Naive thymus-derived CD4-positive, alpha-beta T cell (primary cell): ENCODE data around the gene NRP1. TPM values are rescaled to one million over a fixed set of nuclear protein-coding genes. Genes with fewer than 3 reads are reported as not detected.

ENCODE experiments used
- ATAC-seq: fragments of 150-1000 bp; cut with Tn5 transposase; 2 replicates; pipeline ENCODE4 v1.10.0; 2021; ENCODE audit warnings: mild to moderate bottlenecking, moderate library complexity
- CTCF ChIA-PET: fragments of 350-600 bp; sonication (Branson Sonifier 250); formaldehyde crosslinking; loops from one replicate; lab custom pipeline; 2021; ENCODE audit warnings: antibody characterized with exemption; lab: Charles Lee
- POLR2A ChIA-PET: fragments of 350-600 bp; sonication (Branson Sonifier 250); formaldehyde crosslinking; loops from one replicate; lab custom pipeline; 2021; ENCODE audit warnings: antibody characterized with exemption, inconsistent platforms; lab: Charles Lee
- DNase-seq, 9 donors: peaks; one replicate each; pipeline versions ENCODE4 v3.0.0 to v3.0.0-alpha.2; 2020 to 2022; ENCODE audit warnings: mixed read lengths in 1 of 9
- H3K27ac ChIP-seq: one replicate; pipeline ENCODE4 v1.7.0; 2013; ENCODE audit warnings: mild to moderate bottlenecking, low read depth, low read length, moderate library complexity
- H3K27me3 ChIP-seq, 2 donors: one replicate each; pipeline ENCODE4 v1.7.0; 2013; ENCODE audit warnings: low read length in 2 of 2, mild to moderate bottlenecking in 2 of 2, moderate library complexity in 2 of 2; ENCODE audit not compliant: control insufficient read depth in 2 of 2, insufficient read depth in 2 of 2
- H3K36me3 ChIP-seq, 3 experiments: 1 replicate in 2 of 3; 2 replicates in 1 of 3; pipeline ENCODE4 v1.7.0; 2013; ENCODE audit warnings: low read length in 3 of 3, mild to moderate bottlenecking in 3 of 3, moderate library complexity in 1 of 3; ENCODE audit not compliant: insufficient read depth in 3 of 3, control insufficient read depth in 2 of 3
- H3K4me1 ChIP-seq, 2 donors: one replicate each; pipeline ENCODE4 v1.7.0; 2013; ENCODE audit warnings: low read length in 2 of 2, mild to moderate bottlenecking in 2 of 2, moderate library complexity in 1 of 2; ENCODE audit not compliant: control insufficient read depth in 2 of 2, insufficient read depth in 2 of 2
- H3K4me3 ChIP-seq: 2 replicates; pipeline ENCODE4 v1.7.0; 2013; ENCODE audit warnings: mild to moderate bottlenecking, low read length
- H3K9me3 ChIP-seq, 3 experiments: 1 replicate in 2 of 3; 2 replicates in 1 of 3; pipeline ENCODE4 v1.7.0; 2013; ENCODE audit warnings: low read length in 3 of 3; ENCODE audit not compliant: control insufficient read depth in 2 of 3
- H3K27ac Mint-ChIP-seq, 9 donors: one replicate each; pipeline ENCODE4 v1.8.0; 2020 to 2022; ENCODE audit warnings: mixed read lengths in 9 of 9, mild to moderate bottlenecking in 8 of 9, moderate library complexity in 5 of 9, inconsistent platforms in 2 of 9
- H3K27me3 Mint-ChIP-seq, 5 donors: one replicate each; pipeline ENCODE4 v1.8.0; 2021 to 2022; ENCODE audit warnings: mixed read lengths in 5 of 5, mild to moderate bottlenecking in 1 of 5
- H3K36me3 Mint-ChIP-seq, 5 donors: one replicate each; pipeline ENCODE4 v1.8.0; 2020 to 2022; ENCODE audit warnings: mixed read lengths in 5 of 5, mild to moderate bottlenecking in 3 of 5, inconsistent platforms in 1 of 5
- H3K4me1 Mint-ChIP-seq, 7 donors: one replicate each; pipeline ENCODE4 v1.8.0; 2020 to 2022; ENCODE audit warnings: mixed read lengths in 7 of 7, mild to moderate bottlenecking in 3 of 7, inconsistent platforms in 1 of 7
- H3K4me3 Mint-ChIP-seq, 10 donors: one replicate each; pipeline ENCODE4 v1.8.0; 2020 to 2022; ENCODE audit warnings: mild to moderate bottlenecking in 10 of 10, mixed read lengths in 10 of 10, moderate library complexity in 6 of 10, inconsistent platforms in 2 of 10
- H3K9me3 Mint-ChIP-seq, 11 donors: one replicate each; pipeline ENCODE4 v1.8.0; 2020 to 2022; ENCODE audit warnings: mixed read lengths in 11 of 11, mild to moderate bottlenecking in 4 of 11, inconsistent platforms in 1 of 11, moderate library complexity in 1 of 11
- intact Hi-C, 2 donors: fragments of 100-400 bp; cut with micrococcal nuclease; formaldehyde crosslinking; loops; one replicate each; pipeline ENCODE4 v1.15.1; 2023
- polyA plus RNA-seq, 2 donors: library from polyadenylated mRNA; unstranded; fragments of 300-500 nt; fragmentation: Illumina TruSeq; gene quantifications; one replicate each; pipeline ENCODE4 v1.2.3, GENCODE V29; 2021
- total RNA-seq, 6 experiments: library from RNA in 5 of 6; stranded (reverse) in 5 of 6; gene quantifications; 1 replicate in 5 of 6; 2 replicates in 1 of 6; pipeline ENCODE4 v1.2.3 and lab custom pipeline; 2021 to 2026

NRP1 gene
- total and polyA plus RNA-seq, 7 experiments from 2014 or later: 0.72 to 4.6 (median 1.6) TPM; not detected in 2

- peaks cover 5 to 24% (median 14%) of the 10 kb centered on the region in 7 donors for H3K4me1 Mint-ChIP-seq
- peaks cover 0 to 13% (median 6%) of the 10 kb centered on the region in 11 donors for H3K9me3 Mint-ChIP-seq
- no peak overlapping the region for H3K27ac Mint-ChIP-seq
- POLR2A ChIA-PET: no interaction called here
- CTCF ChIA-PET: no interaction called here
- peaks cover 26 to 55% (median 48%) of the 10 kb centered on the region in 5 donors for H3K27me3 Mint-ChIP-seq
- intact Hi-C loops: no loop called here
- ATAC-seq (no peak), DNase-seq (no peak)
- H3K4me1 ChIP-seq: peaks cover 0 to 7% of the 10 kb centered on the region in 2 donors
- peaks cover 0 to 4% of the 10 kb centered on the region in 2 donors for H3K27me3 ChIP-seq
- H3K27ac ChIP-seq: no peak overlapping the region
- H3K4me3 Mint-ChIP-seq: peak overlapping the region in 4 of 10 donors; percentile 24 to 36 (median 32)
- peaks cover 0 to 7% (median 4%) of the 10 kb centered on the region in 5 donors for H3K36me3 Mint-ChIP-seq
- no peaks in the 10 kb centered on the region for H3K9me3 ChIP-seq
- H3K36me3 ChIP-seq: no peaks in the 10 kb centered on the region
- no peak overlapping the region for H3K4me3 ChIP-seq
Measured at GRCh38 chr10:33341637-33342036, 7.2 kb upstream of the NRP1 start.

- no peak overlapping the region for H3K27ac Mint-ChIP-seq
- peak overlapping the region; percentile 55 to 83 (median 72) for H3K4me3 Mint-ChIP-seq
- peaks cover 0 to 3% (median 0%) of the 10 kb centered on the region in 11 donors for H3K9me3 Mint-ChIP-seq
- no peaks in the 10 kb centered on the region for H3K36me3 Mint-ChIP-seq
- ATAC-seq (no peak), DNase-seq (no peak)
- H3K4me1 Mint-ChIP-seq: peaks cover 10 to 41% (median 27%) of the 10 kb centered on the region in 7 donors
- intact Hi-C loops: no loop called here
- H3K4me3 ChIP-seq: no peak overlapping the region
- ChIA-PET CTCF (no interaction called here), POLR2A (no interaction called here)
- no peaks in the 10 kb centered on the region for H3K36me3 ChIP-seq
- H3K4me1 ChIP-seq: peaks cover 10 to 12% of the 10 kb centered on the region in 2 donors
- H3K27me3 ChIP-seq: peaks cover 11 to 15% of the 10 kb centered on the region in 2 donors
- H3K27me3 Mint-ChIP-seq: peaks cover 30 to 70% (median 47%) of the 10 kb centered on the region in 5 donors
- no peak overlapping the region for H3K27ac ChIP-seq
- no peaks in the 10 kb centered on the region for H3K9me3 ChIP-seq
Measured at GRCh38 chr10:33337326-33337957, 3.0 kb upstream of the NRP1 start.

- H3K4me3 ChIP-seq: no peak overlapping the region
- ChIA-PET CTCF (no interaction called here), POLR2A (no interaction called here)
- peaks cover 11 to 15% of the 10 kb centered on the region in 2 donors for H3K27me3 ChIP-seq
- no peaks in the 10 kb centered on the region for H3K36me3 ChIP-seq
- Mint-ChIP-seq H3K9me3 (peaks cover 0 to 3% (median 0%) of the 10 kb centered on the region in 11 donors), H3K4me1 (peaks cover 10 to 36% (median 25%) of the 10 kb centered on the region in 7 donors), H3K27ac (no peak overlapping the region), H3K36me3 (no peaks in the 10 kb centered on the region), H3K4me3 (peak overlapping the region; percentile 55 to 91 (median 74)), H3K27me3 (peaks cover 37 to 76% (median 52%) of the 10 kb centered on the region in 5 donors)
- ATAC-seq (no peak), DNase-seq (peak in 2 of 9 donors; percentile 9 to 21)
- peaks cover 10 to 12% of the 10 kb centered on the region in 2 donors for H3K4me1 ChIP-seq
- no peaks in the 10 kb centered on the region for H3K9me3 ChIP-seq
- intact Hi-C loops: no loop called here
- no peak overlapping the region for H3K27ac ChIP-seq
Measured at GRCh38 chr10:33336582-33337325, 2.3 kb upstream of the NRP1 start.

GRCh38 chr10:33335801-33336581, 1.5 kb upstream of the NRP1 start:
- intact Hi-C loops: no loop called here
- H3K4me3 Mint-ChIP-seq: peak overlapping the region; percentile 45 to 91 (median 58)
- peaks cover 3 to 12% of the 10 kb centered on the region in 2 donors for H3K4me1 ChIP-seq
- no peaks in the 10 kb centered on the region for H3K36me3 ChIP-seq
- DNase-seq: peak in 2 of 9 donors; percentile 9 to 21
- H3K27me3 Mint-ChIP-seq: peaks cover 45 to 80% (median 60%) of the 10 kb centered on the region in 5 donors
- POLR2A ChIA-PET: no interaction called here
- no peak overlapping the region for H3K27ac Mint-ChIP-seq
- ATAC-seq: no peak
- H3K27me3 ChIP-seq: peaks cover 12 to 18% of the 10 kb centered on the region in 2 donors
- H3K9me3 ChIP-seq: no peaks in the 10 kb centered on the region
- no peak overlapping the region for H3K4me3 ChIP-seq
- peaks cover 0 to 3% (median 0%) of the 10 kb centered on the region in 11 donors for H3K9me3 Mint-ChIP-seq
- no peaks in the 10 kb centered on the region for H3K36me3 Mint-ChIP-seq
- H3K27ac ChIP-seq: no peak overlapping the region
- peaks cover 10 to 33% (median 21%) of the 10 kb centered on the region in 7 donors for H3K4me1 Mint-ChIP-seq
- CTCF ChIA-PET: no interaction called here

GRCh38 chr10:33335551-33335800, 1.0 kb upstream of the NRP1 start:
- Mint-ChIP-seq H3K27me3 (peaks cover 50 to 81% (median 65%) of the 10 kb centered on the region in 5 donors), H3K4me3 (peak overlapping the region in 6 of 10 donors; percentile 16 to 91 (median 69)), H3K9me3 (peaks cover 0 to 3% (median 0%) of the 10 kb centered on the region in 11 donors), H3K36me3 (no peaks in the 10 kb centered on the region), H3K4me1 (peaks cover 10 to 37% (median 26%) of the 10 kb centered on the region in 7 donors), H3K27ac (no peak overlapping the region)
- intact Hi-C loops: no loop called here
- no peak overlapping the region for H3K4me3 ChIP-seq
- CTCF ChIA-PET: no interaction called here
- H3K36me3 ChIP-seq: no peaks in the 10 kb centered on the region
- H3K27ac ChIP-seq: no peak overlapping the region
- POLR2A ChIA-PET: no interaction called here
- ATAC-seq (no peak), DNase-seq (no peak)
- peaks cover 17 to 21% of the 10 kb centered on the region in 2 donors for H3K27me3 ChIP-seq
- H3K9me3 ChIP-seq: no peaks in the 10 kb centered on the region
- peaks cover 8 to 12% of the 10 kb centered on the region in 2 donors for H3K4me1 ChIP-seq

- no peak overlapping the region for H3K4me3 ChIP-seq
Measured at GRCh38 chr10:33334805-33335550, 511 bp upstream of the NRP1 start.

More at GRCh38 chr10:33334805-33335550, 511 bp upstream of the NRP1 start:
- Mint-ChIP-seq H3K36me3 (no peaks in the 10 kb centered on the region), H3K4me3 (peak overlapping the region; percentile 18 to 91 (median 79)), H3K27me3 (peaks cover 55 to 83% (median 70%) of the 10 kb centered on the region in 5 donors), H3K4me1 (peaks cover 10 to 39% (median 27%) of the 10 kb centered on the region in 7 donors), H3K27ac (no peak overlapping the region), H3K9me3 (peaks cover 0 to 3% (median 0%) of the 10 kb centered on the region in 11 donors)
- Histone ChIP-seq H3K27ac (no peak overlapping the region), H3K9me3 (no peaks in the 10 kb centered on the region), H3K36me3 (no peaks in the 10 kb centered on the region), H3K27me3 (peaks cover 18 to 21% of the 10 kb centered on the region in 2 donors), H3K4me1 (peaks cover 8 to 12% of the 10 kb centered on the region in 2 donors)
- intact Hi-C loops: loop anchor here in 1 of 2 donors (5.0 kb wide), 1 partner anchor 88 kb away; no protein-coding TSS in a partner anchor
- ATAC-seq (peak; percentile 48), DNase-seq (peak in 5 of 9 donors; percentile 13 to 50 (median 22))
- POLR2A ChIA-PET: interaction anchor here (1.2 kb wide), 1 partner anchor 146 kb away, joined by 3 read pairs; no protein-coding TSS in a partner anchor
- CTCF ChIA-PET: interaction anchor here (0.6 kb wide), 1 partner anchor 24 kb away, joined by 3 read pairs; no protein-coding TSS in a partner anchor
